Gastroesophageal sphincter (tissue), 3 donors: ENCODE results near the gene ROBO1.

Source experiments
- CTCF ChIP-seq, 4 experiments: fragments of 200-600 bp in 2 of 4; fragments of 450-650 bp in 2 of 4; sonication (generic) in 1 of 4; IDR thresholded peaks; one replicate each; pipeline ENCODE4 v1.5.1; 2017 to 2019; ENCODE audit warnings: antibody characterized with exemption in 4 of 4, mild to moderate bottlenecking in 2 of 4, moderate library complexity in 2 of 4
- EP300 ChIP-seq: sonication (generic); formaldehyde crosslinking; IDR thresholded peaks from one replicate; pipeline ENCODE4 v1.6.1; 2017; ENCODE audit warnings: antibody characterized with exemption, mild to moderate bottlenecking
- POLR2AphosphoS5 ChIP-seq: sonication (generic); formaldehyde crosslinking; IDR thresholded peaks from one replicate; pipeline ENCODE4 v1.6.1; 2017; ENCODE audit warnings: antibody characterized with exemption

- no peak for TF ChIP-seq CTCF (IDR thresholded peaks at IDR 0.05)
- no peak for TF ChIP-seq EP300
- no peak for TF ChIP-seq POLR2AphosphoS5
Observed at GRCh38 chr3:78906245-78906644, 861.6 kb downstream of the ROBO1 start.
